ENCODE data around the gene SYTL1.
A peak's percentile ranks its signal among the peaks of the same experiment; 100 is the strongest.

The SYTL1 gene

DNA sequence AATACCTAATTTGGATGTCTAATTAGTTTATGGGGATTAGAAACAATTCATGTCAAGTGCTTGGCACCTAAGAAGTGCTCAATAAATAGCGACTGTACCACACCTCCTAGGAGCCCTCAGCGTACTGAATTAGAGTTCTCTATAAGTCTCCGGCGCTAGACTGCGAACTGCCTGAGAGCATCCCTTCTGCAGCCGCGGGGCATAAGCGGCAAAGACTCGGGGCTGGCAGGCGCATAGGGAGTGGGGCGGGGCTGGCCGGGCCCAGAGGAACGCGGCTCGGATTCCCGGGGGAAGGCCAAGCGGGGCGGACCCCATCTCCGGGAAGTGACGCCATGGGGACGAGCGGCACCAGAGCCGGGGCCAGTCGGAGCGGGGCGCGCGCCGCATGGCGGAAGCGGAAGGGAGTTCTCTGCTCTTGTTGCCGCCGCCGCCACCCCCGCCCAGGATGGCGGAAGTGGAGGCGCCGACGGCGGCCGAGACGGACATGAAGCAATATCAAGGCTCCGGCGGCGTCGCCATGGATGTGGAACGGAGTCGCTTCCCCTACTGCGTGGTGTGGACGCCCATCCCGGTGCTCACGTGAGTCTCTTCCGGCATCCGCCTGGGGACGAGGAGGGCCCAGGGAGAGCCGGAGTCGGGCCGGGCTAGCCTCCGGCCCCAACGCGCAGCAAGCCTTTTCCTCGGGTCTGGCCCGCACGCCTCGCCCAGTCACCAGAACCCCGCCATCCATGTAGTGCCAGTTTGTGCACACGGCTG, 19.8 kb upstream of the SYTL1 start, which contains the start of gene TMEM222:
TMEM222 (plus strand) TSS at position 351 of the 756 bp plus-strand sequence; CDS start at position 386, 35 bp downstream.
- peak; percentile 98 for DNase-seq

GRCh38 chr1:27322569-27323240, 19.1 kb upstream of the SYTL1 start:
- peak; percentile 47 for DNase-seq

GRCh38 chr1:27325286-27325685, 16.5 kb upstream of the SYTL1 start:
- DNase-seq: no peak

DNA sequence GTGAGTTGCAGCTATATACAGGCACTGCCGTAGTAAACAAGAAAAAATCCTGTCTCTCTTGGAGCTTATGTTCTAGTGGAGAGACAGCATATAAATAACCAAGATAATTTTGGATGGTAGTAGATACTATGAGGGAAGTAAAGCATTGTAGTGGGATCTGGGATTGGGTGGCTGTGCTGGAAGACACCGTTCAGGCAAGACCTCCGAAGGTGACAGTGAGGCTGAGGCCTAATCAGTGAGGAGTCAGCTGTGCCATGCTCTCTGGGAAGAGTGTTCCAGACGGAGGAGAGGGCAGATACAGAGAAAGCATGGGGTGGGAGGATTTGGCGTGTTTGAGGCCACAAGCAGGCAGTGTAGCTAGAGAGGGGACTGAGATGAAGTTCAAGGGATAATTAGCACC, 13.9 kb upstream of the SYTL1 start:
- no peak for DNase-seq

DNA sequence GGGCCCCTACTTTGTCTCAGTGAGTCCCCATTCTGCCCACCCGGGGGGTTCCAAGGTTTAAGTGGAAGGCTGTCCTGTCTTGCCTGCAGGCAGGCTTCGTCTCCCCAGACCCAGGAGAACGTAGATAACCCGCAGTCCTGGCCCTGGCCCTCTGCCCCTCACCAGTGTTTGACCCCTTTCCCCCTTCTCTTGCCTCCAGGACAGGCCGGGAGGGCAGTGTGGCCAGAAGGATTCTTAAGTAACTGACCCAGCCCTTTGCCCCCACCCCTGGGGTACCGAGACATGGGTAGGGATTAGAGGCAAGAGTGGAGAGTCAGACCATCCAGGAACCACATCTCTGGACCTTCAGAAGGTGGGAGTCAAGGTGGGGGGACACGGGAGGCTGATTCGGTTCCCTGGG, 11.0 kb upstream of the SYTL1 start:
- DNase-seq: no peak

DNA sequence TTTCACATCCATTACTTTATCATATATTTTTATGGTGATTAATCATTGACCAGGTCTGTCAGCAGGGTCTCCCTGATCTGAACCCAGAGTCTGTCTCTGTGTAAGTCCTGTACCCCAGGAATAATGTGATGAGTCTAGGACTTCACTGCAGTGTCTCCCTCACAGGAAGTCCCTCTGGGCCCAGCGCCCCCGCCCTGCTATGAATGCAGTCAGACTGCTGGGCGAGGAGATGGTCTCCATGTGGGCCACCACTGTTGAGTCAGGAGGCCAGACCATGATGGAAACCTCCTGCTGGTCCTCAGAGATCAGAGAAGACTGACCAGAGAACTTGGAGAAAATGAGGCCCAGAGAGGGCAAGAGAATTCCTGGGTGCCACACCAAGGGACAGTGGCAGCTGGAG, 10.4 kb upstream of the SYTL1 start:
- DNase-seq: no peak

GRCh38 chr1:27331922-27332321, 9.9 kb upstream of the SYTL1 start:
- no peak for DNase-seq

DNA sequence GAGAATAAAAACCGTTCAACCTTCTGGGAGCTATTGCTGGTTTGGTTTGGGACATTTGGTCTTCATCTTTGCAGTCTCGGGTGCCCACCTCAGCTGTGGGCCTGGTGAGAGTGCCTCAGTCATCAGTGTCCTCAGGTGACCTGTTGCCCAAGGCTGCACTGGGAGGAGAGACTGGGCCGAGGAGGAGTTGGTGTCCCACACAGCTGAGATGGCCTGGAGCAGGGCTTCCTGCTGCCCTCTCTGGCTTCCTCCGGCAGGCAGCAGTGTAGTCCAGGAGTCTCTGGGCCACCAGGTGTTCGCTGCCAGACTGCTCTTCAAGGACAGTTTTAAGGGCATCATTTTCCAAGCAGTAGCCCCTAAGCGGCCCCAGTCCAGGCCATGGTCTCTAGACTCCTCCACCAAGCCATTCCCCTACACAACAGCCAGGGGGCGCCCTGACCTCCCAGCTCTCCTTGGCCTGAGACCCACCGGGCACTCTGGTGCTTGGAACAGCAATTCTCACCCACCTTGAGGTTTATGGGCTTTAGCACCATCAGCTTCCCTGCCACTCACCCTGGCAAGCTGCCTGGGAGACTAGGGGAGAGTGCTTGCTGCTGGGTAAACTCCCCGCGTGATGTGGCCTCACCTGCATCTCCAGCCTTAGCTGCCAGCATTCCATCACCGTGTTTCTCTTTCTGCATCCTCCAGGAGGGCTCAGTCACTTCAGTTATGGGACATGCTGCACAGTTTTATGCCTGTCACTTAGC, 9.1 kb upstream of the SYTL1 start:
- DNase-seq: no peak

DNA sequence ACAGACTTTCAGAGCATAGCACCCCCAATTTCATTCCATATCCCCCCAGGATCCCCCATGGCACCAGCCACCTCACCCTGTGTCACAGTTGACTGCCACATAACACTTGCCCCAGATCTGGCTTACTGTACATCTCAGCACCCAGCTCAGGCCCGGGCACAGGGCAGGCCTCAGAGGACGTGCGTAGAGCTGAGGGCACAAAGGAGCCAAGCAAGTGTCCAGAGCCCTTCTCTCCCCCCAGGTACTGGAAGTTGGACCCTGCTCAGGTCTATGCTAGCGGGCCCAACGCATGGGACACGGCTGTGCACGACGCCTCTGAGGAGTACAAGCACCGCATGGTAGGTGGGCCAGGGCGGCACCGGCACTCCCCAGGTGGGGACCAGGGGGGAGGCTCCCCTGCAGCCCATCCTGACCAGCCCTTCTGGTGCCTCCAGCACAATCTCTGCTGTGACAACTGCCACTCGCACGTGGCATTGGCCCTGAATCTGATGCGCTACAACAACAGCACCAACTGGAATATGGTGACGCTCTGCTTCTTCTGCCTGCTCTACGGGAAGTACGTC, 8.0 kb upstream of the SYTL1 start:
- DNase-seq: no peak

DNA sequence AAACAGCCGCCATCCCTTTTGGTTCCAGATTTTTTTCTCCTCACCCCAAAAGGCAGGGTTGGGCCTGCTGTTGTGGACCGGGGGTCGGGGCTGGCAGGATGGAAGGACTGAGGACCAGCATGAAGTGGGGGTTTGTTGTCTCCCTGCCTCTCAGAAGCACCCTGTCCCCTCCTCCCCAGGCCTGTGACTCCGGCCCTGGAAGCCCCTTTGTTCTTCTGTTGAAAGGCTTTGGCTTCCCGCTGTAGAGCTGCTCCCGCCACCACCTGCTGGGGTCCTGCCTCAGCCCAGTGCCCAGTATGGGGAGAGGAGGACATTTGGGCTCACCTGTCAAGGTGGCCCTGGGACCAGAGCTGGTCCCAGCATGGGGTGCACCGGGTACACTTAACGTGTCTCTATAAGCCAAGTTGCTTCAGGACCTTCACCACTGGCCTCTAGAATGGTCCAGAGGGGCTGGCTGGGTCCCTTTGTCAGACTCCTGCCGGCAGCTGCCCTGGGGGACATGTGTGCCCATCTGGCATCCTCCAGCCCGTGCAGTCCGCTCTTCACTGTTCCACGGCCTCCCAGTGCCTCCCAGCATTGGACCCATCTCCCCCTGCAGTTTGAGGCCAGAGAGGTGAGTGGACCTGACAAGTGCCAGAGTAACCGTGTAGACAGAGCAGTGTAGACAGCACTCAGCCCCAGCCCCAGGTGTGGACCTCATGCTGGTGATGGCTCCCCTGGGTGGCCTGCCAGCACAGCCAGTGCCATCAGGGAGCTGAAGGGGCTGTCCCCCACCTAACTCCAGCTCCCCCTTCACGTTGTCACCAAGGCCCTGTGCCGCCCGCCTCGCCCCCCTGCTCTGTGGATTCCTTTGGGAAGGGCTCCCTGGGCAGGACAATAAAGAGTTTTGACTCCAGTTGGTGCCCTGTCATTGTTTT, 6.1 kb upstream of the SYTL1 start:
- no peak for DNase-seq

- DNase-seq: no peak
Observed at GRCh38 chr1:27336756-27337155, 5.1 kb upstream of the SYTL1 start.

DNA sequence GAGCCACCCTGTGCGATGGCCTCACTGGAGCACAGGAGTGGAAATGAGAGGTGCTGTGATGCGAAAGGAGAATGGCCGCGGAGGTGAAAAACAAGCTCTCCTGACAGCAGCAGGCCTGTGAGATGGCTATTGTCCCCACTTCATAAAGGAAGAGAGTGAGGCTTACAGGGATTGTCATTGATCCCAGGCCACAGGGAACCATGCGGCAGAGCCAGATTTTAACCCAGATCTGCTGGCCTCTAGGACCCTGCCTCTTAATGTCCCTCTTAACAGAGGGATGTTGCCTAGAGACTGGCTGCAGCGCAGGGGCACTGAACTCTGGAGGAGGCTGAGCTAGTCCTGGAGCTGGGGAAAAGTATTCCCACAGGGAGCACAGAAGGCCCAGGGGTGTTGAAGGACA, 3.1 kb upstream of the SYTL1 start:
- DNase-seq: no peak

DNA sequence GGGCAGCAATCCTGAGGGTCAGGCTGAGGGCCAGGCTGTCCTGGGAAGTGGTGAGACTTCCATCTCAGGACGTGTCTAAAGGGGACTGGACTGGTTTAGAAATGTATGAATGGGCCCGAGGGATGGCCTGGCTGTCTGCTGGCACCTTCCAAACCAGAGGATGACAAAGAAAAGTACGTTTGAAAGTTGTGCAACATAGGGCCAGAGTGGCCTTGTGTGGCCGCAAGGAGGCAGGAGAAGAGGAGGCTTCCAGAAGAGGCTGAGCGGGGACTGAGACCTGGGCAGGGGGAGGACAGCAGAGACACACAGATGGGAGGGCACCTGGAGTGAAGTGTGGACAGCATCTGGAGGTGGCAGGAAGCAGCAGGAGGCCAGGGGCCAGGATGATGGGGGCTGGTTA, 2.6 kb upstream of the SYTL1 start:
- no peak for DNase-seq

DNA sequence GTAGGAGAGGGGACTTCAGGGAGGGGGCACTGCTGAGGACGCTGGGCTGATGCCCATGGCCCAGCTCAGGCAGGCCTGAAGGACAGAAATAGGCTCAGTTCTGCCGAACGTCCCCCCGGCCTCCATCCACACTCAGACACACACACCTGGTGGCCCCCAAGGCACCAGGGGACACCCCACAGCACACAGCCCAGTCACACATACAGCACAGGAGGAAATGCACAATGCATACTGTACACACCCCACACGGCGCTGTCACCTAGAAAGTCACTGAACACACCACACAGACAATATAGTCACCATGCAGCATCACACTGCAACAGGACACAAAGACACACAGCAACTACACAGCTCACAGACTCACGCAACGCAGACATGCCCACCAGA, 562 bp downstream of the SYTL1 start:
- DNase-seq: peak; percentile 39

GRCh38 chr1:27342778-27343638, 1.2 kb downstream of the SYTL1 start:
- DNase-seq: peak; percentile 62

DNA sequence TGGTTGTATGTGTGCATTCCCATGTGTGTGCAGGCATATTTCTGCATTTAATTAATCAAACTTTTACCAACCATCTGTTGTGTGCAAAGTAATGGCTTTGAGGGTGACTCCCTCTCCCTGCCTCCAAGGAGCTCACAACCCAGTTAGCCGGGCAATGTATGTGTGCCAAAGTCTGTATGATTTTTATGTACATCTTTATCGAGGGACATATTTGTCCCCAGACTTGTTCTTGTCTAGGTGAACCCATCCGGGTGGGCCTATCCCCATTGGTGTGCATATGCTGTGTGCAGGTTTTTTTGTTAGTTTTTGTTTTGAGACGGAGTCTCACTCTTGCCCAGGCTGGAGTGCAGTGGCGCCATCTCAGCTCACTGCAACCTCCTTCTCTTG, 1.8 kb downstream of the SYTL1 start:
- DNase-seq: peak; percentile 69

DNA sequence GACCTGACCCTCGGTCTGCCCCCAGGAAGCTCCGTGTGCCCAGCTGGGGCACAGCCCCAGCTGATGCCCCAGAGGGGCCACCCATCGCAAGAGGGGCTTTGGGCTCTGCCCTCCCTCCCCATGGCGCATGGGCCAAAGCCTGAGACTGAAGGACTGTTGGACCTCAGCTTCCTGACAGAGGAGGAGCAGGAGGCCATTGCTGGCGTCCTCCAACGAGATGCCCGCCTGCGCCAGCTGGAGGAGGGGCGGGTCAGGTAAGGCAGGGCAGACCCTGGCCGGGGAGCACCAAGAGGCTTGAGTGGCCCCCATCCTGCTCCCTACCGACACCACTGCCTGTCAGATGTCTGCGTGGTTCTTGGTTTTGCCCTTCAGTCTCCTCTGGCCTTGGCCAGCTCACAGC, 3.5 kb downstream of the SYTL1 start:
- DNase-seq: no peak

GRCh38 chr1:27346357-27346756, 4.5 kb downstream of the SYTL1 start:
- DNase-seq: no peak

- no peak for DNase-seq
Observed at GRCh38 chr1:27346991-27347624, 5.3 kb downstream of the SYTL1 start.

DNA sequence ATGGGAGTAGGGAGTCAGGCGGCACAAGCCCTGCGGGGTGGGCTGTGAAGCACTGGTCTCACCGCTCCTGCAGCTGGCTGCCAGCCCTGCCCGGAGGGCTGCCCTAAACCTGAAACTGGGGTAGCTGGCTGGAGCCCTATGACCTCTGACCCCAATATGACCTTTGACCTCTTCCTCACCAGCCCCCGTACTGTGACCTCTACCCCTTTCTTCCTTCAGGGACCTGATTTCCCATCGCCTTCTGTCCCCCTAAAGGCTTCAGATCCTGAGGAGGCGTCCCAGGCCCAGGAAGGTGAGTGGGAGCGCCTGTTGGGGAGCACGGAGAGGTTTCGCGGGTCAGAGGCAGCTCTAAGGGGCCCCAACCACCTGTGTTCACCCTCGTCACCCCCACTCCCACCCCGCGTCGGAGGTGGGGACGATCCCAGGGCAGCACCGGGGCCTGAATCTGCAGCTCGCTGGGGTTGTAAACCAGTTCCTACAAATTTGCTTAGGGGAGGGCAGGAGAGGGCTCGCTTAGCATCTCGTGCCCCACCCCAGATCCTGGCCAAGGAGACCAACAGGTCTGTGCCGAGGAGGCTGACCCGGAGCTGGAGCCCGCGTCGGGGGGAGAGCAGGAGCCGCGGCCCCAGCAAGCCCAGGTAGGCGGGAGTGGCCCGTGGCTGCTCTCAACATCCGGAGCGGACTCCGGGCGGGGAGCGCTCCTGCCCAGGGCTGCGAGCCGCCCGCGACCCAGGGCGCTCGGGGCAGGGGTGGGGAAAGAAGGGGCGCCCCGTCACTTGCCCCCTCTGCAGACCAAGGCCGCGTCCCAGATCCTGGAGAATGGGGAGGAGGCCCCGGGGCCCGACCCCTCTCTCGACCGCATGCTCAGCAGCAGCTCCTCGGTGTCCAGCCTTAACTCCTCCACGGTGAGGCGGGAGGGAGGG, 7.3 kb downstream of the SYTL1 start:
- DNase-seq: peak; percentile 51
